GM21576 (cell line): ENCODE measurements around the gene PEX14.
"Not testable (repeated sequence)": the region's sequence is repeated elsewhere in the genome, so short reads cannot be mapped to it uniquely, and the experiment has no call there.

Experiments
- ATAC-seq: cut with Tn5 transposase; IDR thresholded peaks from one replicate; pipeline ENCODE4 v1.9.1; 2021; ENCODE audit warnings: mild to moderate bottlenecking, moderate library complexity; ENCODE audit not compliant: unreplicated experiment

PEX14 gene, protein sequence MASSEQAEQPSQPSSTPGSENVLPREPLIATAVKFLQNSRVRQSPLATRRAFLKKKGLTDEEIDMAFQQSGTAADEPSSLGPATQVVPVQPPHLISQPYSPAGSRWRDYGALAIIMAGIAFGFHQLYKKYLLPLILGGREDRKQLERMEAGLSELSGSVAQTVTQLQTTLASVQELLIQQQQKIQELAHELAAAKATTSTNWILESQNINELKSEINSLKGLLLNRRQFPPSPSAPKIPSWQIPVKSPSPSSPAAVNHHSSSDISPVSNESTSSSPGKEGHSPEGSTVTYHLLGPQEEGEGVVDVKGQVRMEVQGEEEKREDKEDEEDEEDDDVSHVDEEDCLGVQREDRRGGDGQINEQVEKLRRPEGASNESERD

GRCh38 chr1:10474613-10475507, at the start of gene PEX14:
Gene PEX14 (plus strand): TSS chr1:10474950. CDS start chr1:10474967, 17 bp downstream.
- peak; percentile 58 for ATAC-seq

DNA sequence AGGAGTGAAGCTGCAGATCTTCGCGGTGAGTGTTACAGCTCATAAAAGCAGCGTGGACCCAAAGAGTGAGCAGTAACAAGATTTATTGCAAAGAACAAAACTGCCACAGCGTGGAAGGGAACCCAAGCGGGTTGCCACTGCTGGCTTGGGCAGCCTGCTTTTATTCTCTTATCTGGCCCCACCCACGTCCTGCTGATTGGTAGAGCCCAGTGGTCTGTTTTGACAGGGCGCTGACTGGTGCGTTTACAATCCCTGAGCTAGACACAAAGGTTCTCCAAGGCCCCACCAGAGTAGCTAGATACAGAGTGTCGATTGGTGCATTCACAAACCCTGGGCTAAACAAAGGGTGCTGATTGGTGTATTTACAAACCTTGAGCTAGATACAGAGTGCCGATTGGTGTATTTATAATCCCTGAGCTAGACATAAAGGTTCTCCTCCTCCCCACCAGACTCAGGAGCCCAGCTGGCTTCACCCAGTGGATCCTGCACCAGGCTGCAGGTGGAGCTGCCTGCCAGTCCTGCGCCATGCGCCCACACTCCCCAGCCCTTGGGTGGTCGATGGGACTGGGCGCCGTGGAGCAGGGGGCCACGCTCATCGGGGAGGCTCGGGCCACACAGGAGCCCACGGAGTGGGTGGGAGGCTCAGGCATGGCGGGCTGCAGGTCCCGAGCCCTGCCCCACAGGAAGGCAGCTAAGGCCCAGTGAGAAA, 48.8 kb upstream of the PEX14 start:
- not testable (repeated sequence) for ATAC-seq

DNA sequence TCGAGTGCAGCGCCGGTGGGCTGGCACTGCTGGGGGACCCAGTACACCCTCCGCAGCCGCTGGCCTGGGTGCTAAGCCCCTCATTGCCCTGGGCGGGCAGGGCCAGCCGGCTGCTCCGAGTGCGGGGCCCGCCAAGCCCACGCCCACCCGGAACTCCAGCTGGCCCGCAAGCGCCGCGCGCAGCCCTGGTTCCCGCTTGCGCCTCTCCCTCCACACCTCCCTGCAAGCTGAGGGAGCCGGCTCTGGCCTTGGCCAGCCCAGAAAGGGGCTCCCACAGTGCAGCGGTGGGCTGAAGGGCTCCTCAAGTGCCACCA, 48.3 kb upstream of the PEX14 start:
- not testable (repeated sequence) for ATAC-seq

DNA sequence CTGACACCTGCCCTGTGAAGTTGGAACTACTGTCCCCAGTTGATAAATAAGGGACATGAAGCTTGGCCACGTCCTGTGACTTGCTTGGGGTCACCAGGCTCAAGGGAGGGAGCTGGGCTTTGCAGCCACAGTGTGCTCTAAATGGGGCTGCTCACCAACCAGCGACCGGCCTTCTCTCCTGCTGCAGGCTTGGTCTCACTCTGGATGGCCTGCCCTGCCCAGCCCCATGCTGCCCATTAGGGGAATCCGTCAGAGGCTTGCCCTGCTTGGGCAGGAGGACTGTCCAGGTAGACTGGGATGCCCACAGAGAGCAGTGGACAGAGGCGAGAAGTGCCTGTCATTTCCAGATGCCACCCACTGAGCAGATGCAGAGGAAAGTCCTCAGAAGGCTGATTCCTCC, 45.8 kb upstream of the PEX14 start:
- ATAC-seq, result no peak

DNA sequence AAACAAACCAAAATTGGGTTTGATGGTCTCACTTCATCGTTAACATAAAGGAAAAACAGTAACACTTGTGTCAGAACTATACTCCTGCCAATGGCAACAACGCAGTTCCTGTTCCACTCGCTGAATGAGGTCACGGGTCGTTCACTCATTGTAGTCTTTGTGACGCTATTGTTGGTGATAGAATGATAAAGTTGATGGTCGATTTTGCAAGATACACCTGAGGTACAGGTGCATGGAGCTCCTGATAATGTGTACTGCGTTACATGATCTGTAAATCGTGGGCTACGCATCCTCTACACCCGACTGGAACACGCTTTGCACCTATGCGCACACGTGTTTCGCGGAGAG, 44.9 kb upstream of the PEX14 start:
- ATAC-seq, result peak; percentile 9

DNA sequence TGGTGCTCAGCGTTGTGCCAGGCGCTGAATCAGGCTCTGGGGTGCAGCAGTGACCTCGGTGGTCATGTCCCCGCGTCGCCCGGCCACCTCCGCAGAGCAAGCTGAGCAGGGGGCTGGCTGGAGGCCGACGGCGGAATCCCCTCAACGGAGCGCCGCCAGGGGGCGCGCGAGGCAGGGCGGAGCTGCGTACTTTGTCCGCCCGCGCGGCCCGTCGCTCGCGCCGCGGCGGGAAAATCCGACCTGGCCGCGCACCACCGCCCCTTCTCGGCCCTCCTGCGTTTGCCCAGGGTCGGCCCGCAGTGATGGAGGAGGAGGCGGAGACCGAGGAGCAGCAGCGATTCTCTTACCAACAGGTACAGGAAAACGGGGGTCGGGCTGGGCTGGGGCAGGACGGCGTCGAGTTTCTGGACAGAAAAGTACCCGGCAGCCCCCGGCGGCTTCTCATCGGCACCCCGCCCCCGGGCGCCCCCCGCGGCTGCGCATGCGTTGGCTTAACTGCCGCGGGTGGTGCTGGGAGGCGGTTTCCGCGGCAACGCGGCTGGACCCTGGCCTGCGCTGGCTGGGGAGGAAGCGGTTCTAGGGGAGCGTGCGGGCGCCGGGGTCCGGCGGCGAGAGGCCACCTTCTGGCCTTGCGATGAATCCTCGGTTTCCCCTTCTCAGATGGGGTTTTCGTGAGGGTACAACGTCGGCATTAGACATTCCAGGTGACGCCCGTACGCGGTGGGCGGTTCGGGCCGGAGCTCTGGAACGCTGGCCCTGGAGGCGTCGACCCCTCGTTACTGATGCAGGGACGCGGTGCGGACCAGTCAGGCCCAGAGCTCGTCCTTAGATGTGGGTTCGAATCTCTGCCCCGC, 44.3 kb upstream of the PEX14 start, which contains the start of gene CENPS:
Gene CENPS (plus strand): TSS at position 218 of the 854 bp plus-strand sequence. CDS start 85 bp downstream, at position 303.
- peak; percentile 70 for ATAC-seq

DNA sequence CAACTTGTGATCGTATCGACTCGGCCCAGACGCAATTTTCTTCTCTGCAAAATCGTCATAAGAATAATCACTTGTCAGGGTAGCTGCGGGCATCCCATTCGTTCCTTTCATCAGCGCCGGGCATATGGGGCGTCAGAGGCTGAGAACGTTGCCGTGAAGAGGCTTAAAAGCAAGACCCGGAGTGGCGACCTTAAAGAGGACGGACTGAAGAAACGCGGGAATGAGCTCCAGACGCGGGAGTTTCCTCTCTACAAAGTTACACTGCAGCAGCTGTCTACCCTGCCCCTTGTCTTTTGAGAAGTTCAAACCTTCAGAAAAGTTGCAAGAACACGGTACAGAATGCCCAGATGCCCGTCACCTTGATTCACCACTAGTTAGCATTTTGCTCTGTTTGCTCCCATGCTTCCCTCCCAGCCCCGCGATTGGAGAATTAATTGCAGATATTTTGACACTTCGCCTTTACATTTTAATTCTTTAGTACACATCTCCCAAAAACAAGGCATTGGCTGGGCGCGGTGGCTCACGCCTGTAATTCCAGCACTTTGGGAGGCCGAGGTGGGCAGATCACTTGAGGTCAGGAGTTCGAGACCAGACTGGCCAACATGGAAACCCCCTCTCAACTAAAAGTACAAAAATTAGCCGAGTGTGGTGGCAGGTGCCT, 43.5 kb upstream of the PEX14 start:
- ATAC-seq, result no peak

- no peak for ATAC-seq
Observed at GRCh38 chr1:10432910-10433700, 41.6 kb upstream of the PEX14 start.

DNA sequence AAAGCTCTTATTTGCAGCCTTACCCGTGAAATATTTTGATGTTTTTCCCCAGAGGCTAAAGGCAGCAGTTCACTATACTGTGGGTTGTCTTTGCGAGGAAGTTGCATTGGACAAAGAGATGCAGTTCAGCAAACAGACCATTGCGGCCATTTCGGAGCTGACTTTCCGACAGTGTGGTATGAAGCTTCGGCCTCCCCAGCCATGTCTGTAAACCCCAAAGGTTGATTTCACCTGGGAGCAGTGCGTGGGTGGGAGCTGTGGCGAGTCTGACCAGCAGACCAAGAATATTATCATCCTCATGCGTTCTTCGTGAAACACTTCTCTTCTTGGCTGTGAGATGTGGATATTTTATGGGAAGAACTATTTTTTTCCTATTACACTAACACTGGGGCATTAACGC, 41.0 kb upstream of the PEX14 start:
- ATAC-seq, result no peak

DNA sequence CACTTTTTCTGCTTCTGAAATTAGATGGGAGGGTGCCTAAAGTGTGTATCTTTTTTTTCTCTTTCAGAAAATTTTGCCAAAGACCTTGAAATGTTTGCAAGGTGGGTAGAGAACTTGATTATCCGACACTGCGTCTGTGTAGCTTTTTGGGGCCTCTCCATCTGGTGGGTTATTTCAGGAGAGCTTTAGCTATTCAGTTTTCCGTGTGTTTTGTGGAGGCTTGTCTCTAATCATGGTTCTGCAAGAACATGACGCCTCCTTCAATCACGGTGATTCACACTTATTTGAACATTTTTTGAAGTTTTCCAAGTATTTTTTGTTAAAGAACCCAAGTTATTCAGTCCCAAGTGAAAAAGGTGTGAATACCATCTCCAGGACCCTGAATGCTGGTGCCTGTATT, 40.2 kb upstream of the PEX14 start:
- no peak for ATAC-seq

GRCh38 chr1:10437052-10437451, 37.7 kb upstream of the PEX14 start:
- no peak for ATAC-seq

GRCh38 chr1:10438677-10439163, 36.0 kb upstream of the PEX14 start:
- no peak for ATAC-seq

DNA sequence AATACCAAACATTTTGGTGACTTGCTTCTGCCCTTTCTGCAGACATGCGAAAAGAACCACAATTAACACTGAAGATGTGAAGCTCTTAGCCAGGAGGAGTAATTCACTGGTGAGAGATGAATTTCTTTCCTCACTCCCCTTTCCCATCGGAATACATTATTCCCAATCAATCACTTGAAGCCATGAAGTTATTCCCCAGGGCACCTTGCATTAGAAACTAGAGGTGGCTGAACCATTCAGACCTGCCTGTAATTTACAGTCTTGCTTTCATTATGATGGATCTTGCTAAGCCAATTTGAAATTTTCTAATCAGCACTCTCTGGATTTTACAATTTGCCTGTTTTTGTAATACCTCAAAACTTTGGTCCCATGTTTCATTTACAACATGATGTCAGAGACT, 34.4 kb upstream of the PEX14 start:
- no peak for ATAC-seq

- ATAC-seq, result no peak
Observed at GRCh38 chr1:10440794-10441193, 34.0 kb upstream of the PEX14 start.

DNA sequence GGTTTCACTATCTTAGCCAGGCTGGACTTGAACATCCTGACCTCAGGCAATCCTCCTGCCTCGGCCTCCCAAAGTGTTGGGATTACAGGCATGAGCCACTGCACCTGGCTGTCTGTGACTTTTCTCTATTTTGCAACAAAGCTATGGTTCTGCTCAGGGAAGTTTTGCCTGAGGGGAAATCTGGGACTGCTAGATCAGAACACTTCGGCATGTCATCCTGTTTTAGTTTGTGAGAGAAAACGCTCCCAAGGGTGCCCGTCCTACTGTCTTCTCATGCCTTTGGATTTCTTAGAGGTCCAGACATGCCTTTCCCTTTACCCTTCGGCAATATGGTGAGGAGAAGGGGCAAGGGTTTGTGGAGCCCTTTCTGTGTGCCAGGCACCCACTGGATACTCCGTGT, 30.5 kb upstream of the PEX14 start:
- ATAC-seq, result no peak

DNA sequence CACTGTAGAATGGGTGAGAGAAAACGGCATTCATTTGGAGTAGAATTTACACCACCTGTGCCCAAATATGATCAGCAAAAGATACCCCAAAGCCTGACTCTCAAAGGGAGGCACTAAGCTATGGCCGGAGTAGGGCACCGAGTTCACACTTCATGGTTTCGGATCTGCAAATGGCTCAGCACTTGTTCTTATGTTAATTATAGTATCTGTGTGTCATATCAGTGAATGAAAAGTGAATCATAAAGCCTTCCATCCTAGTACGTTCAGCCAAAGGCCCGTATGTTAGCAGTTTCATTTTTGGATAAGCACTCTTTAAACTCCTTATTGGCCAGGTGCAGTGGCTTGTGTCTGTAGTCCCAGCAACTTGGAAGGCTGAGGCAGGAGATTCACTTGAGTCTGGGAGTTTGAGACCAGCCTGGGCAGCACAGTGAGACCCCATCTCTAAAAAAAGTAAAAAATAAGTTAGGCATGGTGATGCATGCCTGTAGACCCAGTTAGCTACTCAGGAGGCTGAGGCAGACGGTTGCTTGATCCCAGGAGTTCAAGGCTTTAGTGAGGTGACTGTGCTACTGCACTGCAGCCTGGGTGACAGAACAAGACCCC, 29.9 kb upstream of the PEX14 start:
- no peak for ATAC-seq

- ATAC-seq, result no peak
Observed at GRCh38 chr1:10446790-10447422, 27.8 kb upstream of the PEX14 start.

DNA sequence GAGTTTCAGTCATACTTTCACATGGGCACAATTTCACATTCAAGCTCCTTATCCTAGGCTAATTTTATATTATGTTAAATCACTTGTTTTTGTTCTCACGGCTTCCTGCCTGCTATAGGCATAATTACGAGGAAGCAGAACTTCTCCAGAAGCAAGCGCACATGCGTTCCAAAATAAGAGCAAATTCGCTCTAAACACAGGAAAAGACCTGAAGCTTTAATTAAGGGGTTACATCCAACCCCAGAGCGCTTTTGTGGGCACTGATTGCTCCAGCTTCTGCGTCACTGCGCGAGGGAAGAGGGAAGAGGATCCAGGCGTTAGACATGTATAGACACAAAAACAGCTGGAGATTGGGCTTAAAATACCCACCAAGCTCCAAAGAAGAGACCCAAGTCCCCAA, 25.0 kb upstream of the PEX14 start, which contains the start of gene CORT:
Gene CORT (plus strand): TSS at position 281 of the 400 bp plus-strand sequence. CDS start 193 bp downstream, outside the sequence.
- no peak for ATAC-seq
